ENCODE data around the gene GUK1.
A peak's percentile ranks its signal among the peaks of the same experiment; 100 is the strongest.

GUK1 gene, protein sequence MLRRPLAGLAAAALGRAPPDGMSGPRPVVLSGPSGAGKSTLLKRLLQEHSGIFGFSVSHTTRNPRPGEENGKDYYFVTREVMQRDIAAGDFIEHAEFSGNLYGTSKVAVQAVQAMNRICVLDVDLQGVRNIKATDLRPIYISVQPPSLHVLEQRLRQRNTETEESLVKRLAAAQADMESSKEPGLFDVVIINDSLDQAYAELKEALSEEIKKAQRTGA

DNA sequence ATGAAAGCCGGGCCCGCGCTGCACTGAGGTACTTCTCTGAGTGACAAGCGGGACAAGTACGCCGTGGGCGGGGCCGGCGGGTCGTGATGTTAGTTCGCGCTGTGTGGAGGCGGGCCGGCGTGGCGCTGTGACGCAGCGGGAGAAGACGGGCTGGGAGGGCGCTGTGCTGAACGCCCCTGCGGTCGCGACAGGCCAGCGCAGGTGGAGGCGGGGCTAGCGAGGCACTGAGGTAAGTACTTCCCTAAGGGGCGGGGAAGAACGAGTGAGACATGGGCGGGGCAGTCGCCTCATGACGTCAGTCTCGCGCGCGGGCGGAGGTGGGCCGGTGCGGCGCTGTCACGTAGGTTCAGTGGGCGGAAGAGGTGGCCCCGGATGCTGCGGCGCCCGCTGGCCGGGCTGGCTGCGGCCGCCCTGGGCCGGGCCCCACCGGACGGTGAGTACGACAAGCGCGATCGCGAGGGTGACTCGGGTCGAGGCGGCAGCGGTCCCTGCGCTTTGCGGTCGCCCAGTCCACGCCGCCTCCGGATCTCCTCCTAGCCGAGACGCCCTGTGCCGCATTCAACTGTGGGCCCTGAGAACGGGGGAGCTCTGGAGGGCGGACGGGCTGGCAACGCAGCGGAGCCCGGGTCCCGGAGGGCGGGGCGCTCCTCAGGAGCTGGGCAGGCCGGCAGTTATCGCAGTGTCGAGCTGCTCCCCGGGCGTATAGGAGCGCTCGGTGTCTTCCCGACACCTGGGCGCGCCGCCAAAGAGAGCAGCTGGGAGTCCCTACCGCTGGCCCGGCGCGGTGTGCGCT lies at the start of gene GUK1:
TSS of gene GUK1 (plus strand) at position 349 of the 793 bp plus-strand sequence. CDS start at position 373, 24 bp downstream.
- DNase-seq = peak; percentile 100

DNA sequence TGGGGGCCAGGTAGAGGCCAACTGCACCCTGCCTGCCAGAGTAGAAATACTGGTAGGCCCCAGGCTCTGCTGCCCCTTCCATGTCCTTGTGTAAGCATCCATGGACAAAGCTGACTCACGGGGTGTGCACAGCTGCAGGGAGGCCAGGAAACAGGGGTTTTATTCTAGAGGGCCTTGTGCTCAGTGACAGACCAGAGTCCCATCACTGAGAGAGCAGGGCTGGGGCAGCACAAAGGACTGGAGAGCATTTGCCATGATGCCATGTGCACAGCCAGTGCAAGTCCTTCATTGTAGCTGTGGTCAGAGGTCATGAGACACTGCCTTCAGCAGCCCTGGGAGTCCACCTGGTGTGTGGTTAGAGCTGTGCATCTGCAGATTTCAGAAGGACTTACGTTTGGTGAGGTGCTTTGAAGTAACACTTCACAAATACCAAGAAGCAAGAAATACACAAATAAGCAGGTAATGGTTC lies 49.4 kb upstream of the GUK1 start:
- DNase-seq = peak; percentile 60

DNA sequence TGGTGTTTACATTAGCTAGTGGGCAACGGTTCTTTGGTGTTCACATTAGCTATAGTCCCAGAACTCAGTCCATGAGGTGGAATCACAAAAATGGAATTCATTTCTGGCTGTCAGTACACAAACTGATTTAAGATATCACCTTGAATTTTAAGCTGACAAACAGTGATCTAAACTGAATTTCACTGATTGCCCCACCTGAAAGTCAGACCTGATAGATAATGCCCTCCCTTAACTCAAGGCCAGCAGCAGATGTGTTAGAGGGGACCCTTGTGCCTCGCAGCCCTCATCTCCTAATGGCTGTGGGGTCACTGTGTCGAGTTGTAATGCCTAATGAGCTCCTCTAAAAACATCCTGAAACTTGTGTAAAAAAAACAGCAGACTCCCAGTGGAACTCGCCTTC lies 49.0 kb upstream of the GUK1 start:
- no peak for DNase-seq

DNA sequence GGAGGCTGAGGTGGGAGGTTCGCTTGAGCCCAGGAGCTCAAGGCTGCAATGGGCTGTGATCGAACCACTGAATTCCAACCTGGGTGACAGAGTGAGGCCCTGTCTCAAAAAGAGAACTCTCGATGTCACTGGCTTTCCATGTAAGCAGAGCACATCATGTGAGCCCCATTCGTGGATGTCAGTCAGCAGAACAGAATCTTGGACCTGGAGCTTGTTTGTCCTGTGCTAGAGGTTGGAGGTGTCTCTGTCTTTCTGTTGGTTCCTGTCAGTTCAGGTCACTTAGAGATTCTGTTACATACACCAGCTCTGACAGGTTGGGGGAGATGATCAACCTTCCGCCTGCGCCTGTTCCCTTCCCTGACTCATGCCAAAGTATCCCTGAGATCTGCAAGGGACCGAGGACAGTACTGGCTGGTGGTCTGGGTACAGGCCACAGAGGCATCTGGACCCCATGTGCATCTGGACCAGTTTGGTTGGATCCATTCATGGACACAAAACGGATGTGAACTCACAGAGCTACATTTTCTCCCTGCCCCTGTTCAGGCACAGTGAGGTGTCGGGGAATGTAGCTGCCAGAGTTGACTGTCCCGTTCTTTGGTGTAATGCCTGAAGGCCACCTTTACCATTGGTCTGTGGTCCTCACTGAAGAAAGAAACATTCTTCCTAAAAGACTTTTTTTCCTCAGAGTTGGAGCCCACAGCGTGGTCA lies 47.6 kb upstream of the GUK1 start:
- DNase-seq = no peak

DNA sequence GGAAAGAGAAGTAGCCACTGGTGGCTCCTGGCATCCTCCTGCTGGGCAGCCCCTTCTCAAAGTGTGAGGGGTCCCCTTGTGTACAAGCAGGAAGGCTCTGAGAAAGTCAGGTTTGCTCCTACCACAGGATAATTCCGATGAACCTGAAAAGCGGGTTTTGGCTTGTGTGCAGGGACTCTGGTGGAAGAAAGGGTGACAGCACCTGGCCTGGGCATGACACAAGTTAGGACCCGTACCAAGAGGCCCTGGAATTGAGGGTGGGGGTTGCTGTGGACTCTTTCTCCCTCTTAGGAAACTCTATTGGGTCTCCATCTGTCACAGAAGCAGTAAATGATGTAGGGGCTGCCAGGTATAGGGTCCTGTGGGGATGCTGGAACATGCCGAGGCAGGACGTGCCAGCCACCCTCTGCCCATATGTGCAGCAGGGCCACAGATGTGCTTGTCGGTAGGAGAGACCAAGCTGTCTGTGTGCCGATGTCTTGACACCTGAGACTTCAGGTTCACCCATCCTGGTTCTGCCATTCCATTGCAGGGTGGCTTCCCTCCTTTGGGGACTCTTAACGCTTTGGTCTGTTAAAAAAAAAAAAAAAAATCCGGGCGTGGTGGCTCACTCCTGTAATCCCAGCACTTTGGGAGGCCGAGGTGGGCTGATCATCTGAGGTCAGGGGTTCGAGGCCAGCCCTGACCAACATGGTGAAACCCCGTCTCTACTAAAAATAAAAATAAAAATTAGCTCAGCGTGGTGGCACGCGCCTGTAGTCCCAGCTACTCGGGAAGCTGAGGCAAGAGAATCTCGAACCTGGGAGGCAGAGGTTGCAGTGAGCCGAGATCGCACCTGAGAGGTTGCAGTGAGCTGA lies 46.8 kb upstream of the GUK1 start:
- DNase-seq = peak; percentile 36

DNA sequence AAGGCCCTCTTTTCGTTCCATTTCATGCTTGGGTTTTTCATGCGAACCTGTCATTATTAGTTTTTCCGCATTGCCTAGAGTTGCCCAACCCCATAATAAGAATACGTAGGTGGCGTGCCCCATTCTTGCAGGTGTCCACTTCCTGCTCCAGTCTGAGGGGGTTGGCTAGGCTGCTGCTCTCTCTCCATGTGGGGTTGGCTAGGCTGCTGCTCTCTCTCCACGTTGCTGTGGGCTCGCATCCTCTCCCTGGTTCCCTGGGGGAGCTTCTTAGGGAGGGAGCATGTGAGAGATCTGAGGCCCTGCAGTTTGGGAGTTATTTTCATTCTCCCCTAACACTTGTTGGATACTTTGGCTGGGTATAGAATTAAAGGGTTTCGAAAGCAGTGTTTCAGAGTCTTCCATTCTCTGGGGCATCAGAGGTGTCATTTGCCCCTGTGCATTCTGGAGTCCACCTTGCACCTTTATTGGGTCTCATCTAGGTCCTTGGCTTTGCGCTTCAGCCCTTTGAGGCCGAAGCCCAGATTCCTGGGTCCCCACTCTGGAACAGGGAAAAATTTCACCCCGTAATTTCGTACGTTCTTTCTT lies 45.6 kb upstream of the GUK1 start:
- no peak for DNase-seq

DNA sequence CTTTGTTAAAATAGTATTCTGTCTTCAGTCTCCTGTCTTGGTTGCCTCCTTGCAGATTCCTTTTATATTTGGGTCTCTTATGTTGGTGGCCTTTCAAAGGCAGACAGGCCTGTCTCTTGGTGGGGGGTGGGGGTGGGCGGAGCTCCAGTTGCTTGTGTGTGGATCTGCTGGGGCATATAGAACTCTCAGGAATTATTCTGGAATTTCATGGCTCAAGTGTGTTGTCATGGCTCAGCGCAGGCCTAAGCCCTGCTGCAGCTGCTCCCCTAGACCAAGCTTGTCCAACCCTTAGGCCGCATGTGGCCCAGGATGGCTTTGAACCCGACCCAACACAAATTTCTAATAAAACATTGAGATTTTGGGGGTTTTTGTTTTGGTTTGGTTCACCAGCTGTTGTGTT lies 44.9 kb upstream of the GUK1 start:
- DNase-seq = no peak

DNA sequence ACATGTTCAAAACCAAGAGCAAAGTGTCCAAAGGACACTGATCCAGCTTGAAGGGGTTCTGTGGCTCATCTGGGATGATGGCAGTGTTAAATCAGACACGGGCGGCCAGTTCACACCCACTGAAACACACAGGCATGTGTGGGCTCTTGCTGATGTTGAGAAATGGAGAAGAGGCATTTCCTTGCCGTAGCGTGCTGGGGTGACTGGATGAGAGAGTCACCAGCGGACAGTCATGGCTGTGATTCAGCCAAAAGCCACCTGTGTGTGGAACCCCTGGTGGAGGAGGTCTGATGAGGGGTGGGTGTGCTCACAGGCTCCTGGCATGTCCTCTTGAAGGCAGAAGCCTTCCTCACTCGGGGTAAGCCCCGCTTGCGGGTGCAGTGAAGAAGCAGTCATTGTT lies 44.1 kb upstream of the GUK1 start:
- no peak for DNase-seq

DNA sequence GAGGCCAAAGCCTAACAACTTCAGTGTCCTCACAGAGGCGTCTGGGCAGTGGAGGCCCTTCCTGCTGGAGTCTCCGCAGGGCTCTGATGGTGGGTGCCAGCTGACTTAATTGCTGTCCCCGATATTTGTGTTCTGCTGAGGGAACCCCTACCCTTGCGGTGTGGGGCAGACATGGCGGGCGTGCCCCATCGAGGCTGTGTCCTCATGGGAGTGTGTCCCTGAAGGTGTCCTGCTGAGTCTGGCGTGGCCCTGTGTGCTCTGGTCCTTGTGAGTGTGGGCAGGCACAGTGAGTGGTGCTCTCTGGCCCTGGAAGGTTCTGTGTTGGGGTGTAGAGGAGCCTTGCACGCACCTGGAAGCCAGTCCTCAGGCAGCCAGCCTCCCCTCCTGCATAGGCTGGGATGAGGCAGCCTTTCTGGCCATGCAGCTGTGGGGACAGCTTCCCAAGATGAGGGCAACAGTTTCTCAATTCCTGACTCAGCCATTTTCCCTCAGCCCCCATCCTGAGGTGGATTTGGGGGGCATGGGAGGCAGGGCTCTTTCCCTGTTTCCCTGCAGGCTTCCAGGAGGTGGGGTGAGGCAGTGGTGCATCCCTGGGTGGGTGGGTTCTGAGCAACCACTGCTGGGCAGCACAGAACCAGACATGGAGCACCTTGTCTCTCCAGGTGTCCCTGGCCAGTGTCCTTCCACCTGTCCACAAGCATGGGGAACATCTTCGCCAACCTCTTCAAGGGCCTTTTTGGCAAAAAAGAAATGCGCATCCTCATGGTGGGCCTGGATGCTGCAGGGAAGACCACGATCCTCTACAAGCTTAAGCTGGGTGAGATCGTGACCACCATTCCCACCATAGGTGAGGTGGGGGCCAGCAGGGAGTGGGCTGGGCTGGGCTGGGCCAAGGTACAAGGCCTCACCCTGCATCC lies 43.4 kb upstream of the GUK1 start:
- DNase-seq = no peak

DNA sequence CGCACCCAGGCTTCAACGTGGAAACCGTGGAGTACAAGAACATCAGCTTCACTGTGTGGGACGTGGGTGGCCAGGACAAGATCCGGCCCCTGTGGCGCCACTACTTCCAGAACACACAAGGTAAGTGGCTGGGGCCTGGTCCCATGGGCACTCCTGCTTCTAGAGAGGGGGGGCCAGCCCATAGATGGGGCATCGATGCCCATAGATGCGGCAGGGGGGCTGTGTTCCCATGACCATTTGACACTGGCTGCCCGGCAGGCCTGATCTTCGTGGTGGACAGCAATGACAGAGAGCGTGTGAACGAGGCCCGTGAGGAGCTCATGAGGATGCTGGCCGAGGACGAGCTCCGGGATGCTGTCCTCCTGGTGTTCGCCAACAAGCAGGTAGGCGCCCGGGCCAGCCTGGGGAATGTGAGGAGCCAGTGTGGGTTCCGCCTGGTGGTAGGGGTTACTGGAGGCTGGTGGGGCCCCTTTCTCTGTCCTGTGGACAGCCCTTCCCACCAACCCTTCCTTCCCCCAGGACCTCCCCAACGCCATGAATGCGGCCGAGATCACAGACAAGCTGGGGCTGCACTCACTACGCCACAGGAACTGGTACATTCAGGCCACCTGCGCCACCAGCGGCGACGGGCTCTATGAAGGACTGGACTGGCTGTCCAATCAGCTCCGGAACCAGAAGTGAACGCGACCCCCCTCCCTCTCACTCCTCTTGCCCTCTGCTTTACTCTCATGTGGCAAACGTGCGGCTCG lies 42.6 kb upstream of the GUK1 start:
- no peak for DNase-seq

DNA sequence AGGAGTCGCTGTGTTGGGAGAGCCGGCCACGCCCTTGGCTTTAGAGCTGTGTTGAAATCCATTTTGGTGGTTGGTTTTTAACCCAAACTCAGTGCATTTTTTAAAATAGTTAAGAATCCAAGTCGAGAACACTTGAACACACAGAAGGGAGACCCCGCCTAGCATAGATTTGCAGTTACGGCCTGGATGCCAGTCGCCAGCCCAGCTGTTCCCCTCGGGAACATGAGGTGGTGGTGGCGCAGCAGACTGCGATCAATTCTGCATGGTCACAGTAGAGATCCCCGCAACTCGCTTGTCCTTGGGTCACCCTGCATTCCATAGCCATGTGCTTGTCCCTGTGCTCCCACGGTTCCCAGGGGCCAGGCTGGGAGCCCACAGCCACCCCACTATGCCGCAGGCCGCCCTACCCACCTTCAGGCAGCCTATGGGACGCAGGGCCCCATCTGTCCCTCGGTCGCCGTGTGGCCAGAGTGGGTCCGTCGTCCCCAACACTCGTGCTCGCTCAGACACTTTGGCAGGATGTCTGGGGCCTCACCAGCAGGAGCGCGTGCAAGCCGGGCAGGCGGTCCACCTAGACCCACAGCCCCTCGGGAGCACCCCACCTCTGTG lies 41.7 kb upstream of the GUK1 start:
- no peak for DNase-seq

DNA sequence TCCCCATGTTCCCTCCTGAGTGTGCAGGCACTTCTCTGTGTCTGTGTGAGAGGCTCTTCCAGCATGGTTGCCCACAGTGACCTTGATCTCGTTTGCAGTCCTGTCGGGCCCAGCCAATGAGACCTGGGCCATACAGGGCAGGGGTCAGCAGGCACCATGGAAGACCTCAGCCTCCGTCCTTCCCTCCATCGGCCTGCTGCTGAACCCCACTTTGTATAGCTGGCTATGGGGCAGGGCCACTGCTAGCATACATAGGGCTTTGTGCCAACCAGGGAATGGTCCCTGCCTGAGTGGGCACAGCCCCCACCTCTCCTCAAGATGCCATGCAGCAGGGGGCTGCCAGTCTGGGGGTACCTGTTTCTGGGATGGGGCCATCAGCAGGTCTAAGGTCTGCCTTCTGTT lies 40.7 kb upstream of the GUK1 start:
- DNase-seq = no peak

DNA sequence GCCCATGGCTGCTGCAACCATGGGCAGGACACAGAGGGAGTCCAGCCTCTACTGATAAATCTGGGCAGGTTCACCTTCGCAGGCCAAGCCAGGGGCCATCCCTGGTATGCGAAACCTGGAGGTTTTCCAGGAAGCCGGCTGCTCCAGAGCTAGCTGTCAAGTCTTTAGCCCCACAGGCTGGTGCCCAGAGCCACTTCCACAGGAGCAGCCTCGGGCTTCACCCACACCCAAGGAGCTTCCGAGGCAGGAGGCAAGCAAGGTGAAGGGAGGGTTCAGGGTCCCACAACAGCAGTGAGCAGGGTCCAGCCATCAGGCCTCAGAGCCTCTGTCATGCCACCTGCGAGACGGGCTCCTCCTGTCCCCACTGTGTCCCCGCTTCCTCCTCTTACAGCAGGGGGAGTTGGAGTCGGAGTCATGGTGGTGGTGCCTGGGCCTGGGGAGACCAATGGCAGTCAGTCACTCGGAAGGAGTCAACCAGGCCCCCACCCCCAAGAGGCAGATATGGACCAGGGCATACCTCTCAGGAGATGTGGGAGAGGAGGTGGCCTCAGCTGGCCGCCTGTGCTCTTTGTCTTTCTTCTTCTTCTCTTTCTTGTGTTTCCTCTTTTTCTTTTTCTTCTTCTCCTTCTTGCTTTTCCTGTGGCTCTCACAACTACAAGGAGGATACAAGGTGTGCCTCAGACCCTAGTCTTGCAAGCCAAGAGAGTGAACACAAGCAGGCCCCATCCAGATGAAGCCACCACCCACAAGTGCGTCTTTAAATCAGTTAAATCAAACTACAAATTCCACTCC lies 39.1 kb upstream of the GUK1 start:
- DNase-seq = peak; percentile 33

DNA sequence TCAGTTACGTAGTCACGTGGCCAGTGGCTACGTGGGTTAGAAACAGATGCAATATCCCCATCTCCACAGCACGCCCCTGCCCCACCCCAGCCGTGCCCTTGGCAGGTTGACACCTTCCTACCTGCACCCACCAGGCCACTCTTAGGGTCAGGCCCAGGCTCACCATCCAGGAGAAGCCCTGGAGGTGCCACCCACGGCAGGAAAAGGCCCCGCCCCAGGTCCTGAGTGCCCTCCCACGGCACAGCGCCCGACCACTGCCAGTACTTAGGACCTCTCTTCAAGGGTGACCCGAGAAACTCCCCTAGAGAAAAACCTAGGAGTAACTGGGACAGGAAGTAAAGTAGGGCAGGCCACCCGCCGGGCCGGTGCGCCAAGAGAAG lies 38.5 kb upstream of the GUK1 start:
- peak; percentile 64 for DNase-seq

DNA sequence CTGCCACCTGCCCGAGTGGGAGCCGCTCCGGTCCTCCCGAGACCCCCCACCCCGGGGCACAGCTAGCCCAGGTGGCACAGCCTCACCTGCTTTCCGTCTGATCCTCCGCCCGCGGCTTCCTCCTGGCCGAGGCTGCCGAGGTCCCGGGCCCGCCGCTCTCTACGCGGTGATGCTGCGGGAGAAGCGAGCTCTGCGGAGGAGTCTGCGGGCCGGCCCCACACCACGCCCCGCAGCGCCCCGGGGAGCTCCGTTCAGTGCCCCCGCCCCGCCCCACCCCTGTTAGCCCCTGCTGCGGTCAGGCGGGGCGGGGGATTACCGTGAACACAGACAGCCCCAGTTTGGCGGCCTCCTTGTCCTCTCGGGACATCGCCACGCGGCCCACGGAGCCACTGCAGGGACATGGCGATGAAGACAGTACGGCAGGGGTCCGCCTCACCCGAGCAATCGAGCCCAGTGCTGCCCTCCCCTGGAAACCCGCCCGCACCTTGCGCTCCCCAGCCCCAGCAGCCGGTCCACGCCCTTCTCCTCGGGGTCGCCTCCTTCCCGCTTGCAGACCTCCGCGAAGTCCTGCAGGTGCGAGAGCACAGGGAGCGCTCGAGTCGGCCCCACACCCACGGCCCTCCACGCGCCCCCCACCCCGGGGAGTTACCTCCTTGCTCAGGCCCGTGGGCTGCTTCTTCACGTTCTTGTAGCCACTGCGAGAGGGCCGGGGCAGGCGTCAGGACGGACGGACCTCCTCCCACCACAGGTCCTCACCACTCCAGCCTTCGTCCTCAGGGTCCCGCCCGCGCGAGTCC lies 37.9 kb upstream of the GUK1 start:
- peak; percentile 81 for DNase-seq

DNA sequence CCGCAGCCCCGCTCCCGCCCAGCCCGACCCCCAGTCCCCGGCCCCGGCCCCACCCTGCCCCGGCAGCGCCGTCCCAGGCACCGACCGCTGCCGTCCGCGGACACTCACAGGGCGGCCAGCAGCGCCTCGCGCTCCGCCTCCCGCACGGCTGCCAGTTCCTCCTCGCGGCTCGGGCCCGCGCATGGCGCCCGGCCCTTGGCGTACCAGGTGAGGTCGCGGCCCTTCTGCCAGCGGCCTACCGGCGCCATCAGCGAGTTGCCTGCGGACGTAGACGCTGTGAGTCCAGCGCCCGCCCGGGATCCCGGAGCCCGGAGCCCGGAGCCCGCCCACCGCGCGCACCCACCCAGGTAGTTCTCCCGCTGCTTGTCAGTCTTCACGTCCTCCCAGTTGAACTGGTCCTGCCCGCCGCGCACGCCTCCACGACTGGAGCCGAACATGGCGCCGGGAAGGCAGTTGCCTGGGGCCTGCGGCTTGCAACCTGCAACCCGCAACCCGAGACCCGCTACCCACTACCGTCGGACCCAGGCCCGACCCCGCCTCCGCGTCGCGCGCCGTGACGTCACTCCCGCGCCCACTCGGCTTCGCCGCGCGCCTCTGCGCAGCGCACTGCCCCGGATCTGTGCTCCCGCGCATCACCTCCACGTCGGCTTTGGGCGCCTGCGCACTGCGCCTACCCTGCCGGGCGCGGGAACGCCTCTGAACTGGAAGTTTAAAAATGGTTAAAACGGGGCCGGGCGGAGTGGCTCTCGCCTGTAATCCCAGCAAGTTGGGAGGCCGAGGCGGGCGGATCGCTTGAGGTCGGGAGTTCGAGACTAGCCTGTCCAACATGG lies 37.1 kb upstream of the GUK1 start, which contains the start of gene C1orf35:
TSS of gene C1orf35 (minus strand) at position 535 of the 830 bp plus-strand sequence. CDS start at position 437, 98 bp downstream.
- peak; percentile 97 for DNase-seq

DNA sequence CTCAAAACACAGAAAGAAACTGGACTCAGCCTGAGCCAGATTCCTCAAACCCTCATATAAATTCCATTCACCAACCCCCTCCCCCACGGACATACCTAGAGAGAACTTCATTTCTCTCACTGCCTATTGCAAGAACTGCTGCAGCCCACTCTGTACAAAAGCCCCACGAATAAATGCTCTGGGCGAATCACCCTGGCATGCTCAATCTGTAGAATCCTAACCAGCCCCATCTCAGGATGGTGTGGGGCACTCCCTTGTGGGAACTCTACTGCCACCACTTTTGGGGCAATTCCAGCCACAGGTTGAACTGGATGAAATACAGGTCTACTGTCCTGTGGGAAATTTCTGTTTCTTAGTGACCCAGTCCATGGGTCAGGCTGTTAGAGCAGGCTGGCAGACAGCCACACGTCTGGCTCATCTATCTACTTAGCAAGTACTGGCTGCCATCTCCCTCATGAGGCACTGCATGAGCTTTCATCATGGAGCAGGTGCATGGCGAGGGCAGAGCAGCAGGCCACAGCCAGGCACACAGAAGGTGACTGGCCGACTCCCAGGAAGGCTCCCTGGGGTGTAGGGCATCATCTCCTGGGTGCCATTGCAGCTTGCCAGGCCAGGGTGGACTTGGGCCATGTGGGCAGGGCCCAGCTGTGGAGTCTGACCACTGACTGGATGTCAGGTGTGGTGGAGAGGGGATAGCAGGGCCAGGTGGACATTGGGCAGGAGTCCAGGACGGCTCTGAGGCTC lies 35.4 kb upstream of the GUK1 start:
- peak; percentile 32 for DNase-seq
